Suprapubic skin (tissue), 4 donors: ENCODE data around the gene RBM28.

Experiments used
- CTCF ChIP-seq, 2 donors: fragments of 200-600 bp in 1 of 2; fragments of 450-650 bp in 1 of 2; sonication (generic) in 1 of 2; IDR thresholded peaks; one replicate each; pipeline ENCODE4 v1.5.1; 2016 to 2019; ENCODE audit warnings: antibody characterized with exemption in 2 of 2, mild to moderate bottlenecking in 1 of 2, moderate library complexity in 1 of 2
- EP300 ChIP-seq: sonication (generic); formaldehyde crosslinking; IDR thresholded peaks from one replicate; pipeline ENCODE4 v1.6.1; 2017; ENCODE audit warnings: antibody characterized with exemption
- POLR2A ChIP-seq, 2 donors: fragments of 450-650 bp; IDR thresholded peaks; one replicate each; pipeline ENCODE4 v1.6.1; 2017; ENCODE audit warnings: antibody characterized with exemption in 2 of 2, mild to moderate bottlenecking in 2 of 2, moderate library complexity in 2 of 2
- POLR2AphosphoS5 ChIP-seq, 3 donors: sonication (generic); formaldehyde crosslinking; IDR thresholded peaks; one replicate each; pipeline ENCODE4 v1.6.1; 2017; ENCODE audit warnings: antibody characterized with exemption in 3 of 3

GRCh38 chr7:128352153-128352537 is 8.4 kb upstream of the RBM28 start:
- peak in 1 of 2 donors; percentile 57 for TF ChIP-seq CTCF (IDR thresholded peaks at IDR 0.05)
- no peak for TF ChIP-seq POLR2A (IDR thresholded peaks at IDR 0.05)
- TF ChIP-seq EP300 = no peak
- TF ChIP-seq POLR2AphosphoS5 (IDR thresholded peaks at IDR 0.05) = no peak
